SK-N-SH (cell line): ENCODE results near the gene CPSF6.

ENCODE experiments used
- YY1 ChIP-seq: IDR thresholded peaks from 2 replicates; pipeline ENCODE4 v1.4.0; 2012; ENCODE audit warnings: low read depth, mild to moderate bottlenecking
- TF ChIP-seq, protein P1 (sequence below): fragments of 200-600 bp; sonication (generic); IDR thresholded peaks from 2 replicates; pipeline ENCODE4 v1.6.1; 2017; ENCODE audit warnings: antibody characterized with exemption, mild to moderate bottlenecking, moderate library complexity

DNA sequence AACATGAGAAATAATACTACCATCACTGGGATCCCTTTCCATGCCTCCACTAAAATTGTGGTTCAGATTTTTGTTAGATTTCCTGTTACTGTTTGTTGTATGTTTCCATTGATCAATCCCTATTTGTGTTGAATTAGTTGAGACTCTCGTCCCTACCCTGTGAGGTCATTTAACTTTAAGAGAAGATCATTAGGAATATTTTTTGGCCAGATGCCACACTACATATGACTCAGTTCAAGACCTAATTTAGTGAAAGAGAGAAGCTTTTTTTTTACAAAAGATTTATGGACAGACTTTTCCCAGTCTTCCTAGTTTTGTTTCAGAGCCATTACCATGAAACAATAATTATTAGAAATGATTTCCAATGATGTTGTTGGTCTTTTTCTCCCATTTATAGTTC is 35.5 kb downstream of the CPSF6 start:
- TF ChIP-seq, protein P1, sequence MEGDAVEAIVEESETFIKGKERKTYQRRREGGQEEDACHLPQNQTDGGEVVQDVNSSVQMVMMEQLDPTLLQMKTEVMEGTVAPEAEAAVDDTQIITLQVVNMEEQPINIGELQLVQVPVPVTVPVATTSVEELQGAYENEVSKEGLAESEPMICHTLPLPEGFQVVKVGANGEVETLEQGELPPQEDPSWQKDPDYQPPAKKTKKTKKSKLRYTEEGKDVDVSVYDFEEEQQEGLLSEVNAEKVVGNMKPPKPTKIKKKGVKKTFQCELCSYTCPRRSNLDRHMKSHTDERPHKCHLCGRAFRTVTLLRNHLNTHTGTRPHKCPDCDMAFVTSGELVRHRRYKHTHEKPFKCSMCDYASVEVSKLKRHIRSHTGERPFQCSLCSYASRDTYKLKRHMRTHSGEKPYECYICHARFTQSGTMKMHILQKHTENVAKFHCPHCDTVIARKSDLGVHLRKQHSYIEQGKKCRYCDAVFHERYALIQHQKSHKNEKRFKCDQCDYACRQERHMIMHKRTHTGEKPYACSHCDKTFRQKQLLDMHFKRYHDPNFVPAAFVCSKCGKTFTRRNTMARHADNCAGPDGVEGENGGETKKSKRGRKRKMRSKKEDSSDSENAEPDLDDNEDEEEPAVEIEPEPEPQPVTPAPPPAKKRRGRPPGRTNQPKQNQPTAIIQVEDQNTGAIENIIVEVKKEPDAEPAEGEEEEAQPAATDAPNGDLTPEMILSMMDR, result no peak
- no peak for TF ChIP-seq YY1
